NK-92 (cell line): ENCODE results near the gene CDK14.

Experiments used
- DNase-seq: peaks from one replicate; lab custom pipeline; 2025; ENCODE audit not compliant: unreplicated experiment; lab: John Stamatoyannopoulos, UW

CDK14 gene

DNA sequence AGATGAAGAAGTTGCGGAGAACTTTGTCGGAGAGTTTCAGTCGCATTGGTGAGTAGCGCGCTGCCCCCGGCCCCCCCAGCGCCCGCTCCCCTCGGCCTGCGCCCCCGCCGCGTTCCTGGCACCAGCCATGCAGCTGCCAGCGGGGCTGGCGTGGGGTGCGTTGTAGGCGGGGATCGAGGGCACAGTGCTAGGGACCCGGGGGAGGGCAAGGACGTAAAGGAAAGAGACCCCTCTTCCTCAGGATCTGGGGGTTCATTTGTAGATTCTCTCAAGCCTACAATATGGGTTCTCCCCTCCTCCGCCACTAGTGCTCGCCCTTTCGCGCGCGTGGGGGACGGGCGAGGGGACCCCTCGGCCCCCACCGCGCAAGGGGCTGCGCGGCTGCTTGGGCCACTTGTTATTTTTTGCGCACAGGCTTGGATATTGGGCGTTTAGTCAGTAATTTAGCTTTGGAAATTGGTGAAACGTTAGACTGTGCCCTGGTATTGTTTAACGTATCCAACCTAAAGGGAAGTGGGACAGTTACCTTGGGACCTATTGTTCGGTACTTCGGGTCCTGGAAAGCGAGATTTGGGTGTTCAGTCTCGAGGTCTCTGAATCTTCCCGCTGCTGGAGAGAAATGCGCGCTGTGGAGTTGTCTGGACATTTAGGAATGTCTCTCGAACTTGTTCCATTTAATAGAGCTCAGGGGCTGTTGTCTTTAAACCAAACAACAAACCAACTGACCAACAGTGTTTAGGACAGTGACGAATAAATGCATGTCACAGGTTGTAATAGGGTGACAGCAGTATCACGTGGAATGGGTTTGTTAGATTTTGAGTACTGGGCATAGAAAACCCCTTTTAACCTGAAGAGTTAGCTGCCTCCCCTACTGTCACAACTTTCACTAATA lies 796 bp downstream of the CDK14 start:
- DNase-seq: no peak

DNA sequence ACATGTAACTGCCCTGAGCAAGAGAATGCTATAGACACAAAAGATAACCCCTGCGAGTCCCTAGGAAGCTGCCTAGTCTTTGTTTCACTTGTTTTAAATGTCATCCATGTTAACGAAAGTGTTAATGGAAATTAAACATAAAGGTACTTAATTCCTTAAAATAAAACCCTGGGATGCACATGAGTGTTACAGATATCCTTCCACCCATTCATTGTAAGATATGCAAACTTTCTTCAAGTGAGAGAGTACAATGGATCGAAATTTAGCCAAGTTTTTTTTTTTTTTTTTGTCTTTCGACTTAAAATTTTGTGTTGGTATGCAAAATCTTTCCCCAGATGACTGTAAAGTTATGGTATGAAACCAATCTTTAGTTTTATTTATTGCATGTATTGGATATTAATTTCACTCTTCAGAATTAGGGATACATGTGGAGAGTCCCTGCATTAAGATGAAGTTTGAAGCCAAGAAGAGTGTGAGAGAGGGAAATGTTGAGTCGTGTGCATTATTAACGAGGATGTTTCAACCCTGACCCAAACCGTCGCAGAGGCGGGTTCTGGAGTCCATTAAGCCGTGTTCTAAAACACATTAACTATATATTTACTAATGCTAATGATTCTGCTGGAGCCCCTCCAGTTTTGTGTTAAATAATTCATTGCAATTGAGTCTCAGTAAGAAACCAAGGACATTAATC lies 1.6 kb downstream of the CDK14 start:
- DNase-seq: no peak

DNA sequence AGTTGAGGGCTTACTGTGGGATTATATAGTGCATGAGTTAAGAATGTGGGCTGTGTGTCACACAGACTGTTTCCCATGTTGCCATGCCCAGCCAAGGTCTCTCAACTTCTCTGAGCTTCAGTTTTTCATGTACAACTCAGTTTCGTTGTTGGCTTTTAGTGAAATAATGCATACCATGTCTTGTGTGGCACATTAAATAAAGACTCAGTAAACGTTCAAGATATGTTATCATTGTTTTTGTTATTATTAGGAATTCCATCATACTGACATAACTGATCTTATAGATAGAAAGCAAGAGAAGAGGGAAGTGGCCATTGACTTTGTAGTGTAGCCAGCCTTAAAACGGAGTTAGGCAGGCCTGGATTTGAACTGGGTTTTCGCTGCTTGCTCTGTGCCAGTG lies 2.9 kb downstream of the CDK14 start:
- no peak for DNase-seq

DNA sequence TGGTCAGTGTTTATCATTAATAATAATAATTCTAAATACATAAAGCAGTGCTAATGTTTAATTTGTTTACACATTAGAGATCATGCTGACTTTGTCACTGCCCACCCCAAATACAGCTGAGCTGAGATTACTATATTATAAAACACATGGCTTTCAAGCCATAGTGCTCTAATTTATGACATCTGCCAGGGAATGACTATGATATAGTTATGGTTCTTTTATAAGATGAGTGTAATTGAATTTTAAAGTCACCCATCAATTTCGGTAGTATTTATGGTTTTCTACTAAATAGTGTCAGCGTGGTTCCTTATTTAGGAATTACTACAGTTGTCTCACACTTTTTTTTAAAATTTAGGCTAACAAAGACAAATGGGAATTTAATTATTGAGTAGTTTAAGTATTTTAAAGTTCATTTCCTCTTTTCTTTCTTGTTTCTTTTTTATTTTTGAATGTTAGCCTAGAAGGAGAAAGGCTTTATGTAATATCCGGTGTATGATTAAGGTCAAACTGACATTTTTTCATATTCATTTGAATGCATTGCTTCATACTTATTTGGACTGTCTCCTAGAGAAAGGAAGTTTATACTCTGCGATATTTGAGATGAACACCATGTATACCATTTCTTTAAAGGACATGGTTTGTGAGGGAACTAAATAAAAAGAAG lies 3.9 kb downstream of the CDK14 start:
- DNase-seq: no peak

DNA sequence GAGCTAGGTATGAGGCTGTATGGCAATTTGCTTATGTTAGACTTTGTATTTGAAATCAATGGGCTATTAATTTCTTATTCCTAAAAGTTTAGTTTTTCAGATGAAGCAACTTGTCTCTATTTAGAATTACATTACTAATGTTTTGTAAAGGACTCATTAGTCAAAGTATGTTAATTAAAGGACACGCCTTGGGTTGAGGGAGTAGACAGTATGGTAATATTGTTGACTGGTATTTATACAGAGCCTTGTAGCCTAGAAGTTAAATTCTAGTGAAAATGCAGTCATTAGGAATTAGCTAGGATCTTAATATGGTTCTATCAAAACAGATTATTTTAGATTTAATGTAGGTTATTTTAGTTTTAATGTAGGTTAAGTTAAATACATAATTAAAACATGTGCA lies 6.2 kb downstream of the CDK14 start:
- DNase-seq: no peak

DNA sequence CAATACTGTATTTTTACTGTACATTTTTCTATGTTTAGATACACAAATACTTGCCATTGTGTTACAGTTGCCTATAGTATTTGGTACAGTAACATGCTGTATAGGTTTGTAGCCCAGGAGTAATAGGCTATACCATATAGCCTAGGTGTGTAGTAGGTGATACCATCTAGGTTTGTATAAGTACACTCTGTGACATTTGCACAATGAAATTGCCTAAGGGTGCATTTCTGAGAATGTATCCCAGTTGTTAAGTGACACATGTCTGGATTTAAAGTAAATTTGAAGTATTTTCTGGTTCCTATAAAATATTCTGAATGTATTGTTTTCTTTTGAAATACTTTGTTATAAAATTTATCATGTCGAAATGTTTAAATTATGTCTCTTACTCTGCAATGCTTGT lies 7.2 kb downstream of the CDK14 start:
- DNase-seq: no peak

DNA sequence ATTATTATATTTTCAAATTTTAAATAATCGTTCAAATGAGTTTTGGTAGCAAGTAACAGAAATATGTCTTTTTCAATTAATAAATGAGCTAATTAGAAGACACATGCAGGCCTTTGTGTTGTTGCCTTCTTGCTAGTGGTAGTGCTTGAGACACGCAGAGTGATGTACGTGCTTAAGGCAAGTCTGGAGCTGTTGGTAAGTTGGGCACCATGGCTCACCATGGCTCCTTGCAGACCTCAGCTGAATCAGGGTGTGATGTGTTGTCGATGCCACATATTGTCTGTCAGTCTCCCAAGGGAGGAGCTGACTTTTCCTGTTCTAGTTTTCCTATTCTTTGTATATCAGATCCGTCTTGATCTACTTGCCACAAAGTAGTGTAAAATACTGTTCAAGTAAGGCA lies 8.3 kb downstream of the CDK14 start:
- DNase-seq: no peak

DNA sequence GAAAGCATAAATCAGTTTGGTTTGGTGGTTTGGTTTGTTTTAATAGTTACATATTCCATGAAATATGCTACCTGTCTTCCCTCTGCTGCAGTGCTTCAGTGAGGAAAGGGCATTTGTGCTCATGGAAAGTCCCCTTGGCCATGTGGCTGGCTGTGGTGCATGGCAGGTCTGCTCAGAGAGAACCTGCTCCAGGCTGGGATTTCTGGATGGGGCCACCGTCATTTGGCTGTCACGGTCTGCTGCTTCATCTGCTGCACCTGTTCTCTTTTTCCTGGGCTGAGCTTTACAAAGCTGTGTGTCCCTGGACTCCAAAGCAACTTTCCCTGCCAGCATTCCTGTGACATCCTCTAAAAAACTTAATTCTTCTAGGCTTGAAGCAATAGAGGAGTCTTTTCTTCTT lies 8.9 kb downstream of the CDK14 start:
- DNase-seq: no peak

DNA sequence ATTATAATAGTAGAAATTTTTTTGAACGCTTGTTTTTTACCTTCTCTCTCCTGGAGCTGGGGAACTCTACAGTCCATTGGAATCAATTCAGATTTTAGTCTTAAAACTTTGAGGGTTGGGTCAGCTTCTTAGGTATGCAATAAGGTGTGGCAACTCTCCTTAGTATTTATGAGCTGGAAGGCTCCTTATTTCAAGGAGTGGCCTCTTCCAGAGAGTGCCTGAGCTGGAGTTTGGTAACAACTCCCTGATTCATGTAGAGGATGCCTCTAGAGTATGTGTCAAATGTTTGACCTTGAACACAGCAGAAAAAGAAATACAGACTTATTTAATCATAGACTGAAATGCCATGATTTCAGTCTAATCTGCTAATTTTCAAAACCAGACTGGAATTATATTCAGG lies 11.1 kb downstream of the CDK14 start:
- DNase-seq: no peak

DNA sequence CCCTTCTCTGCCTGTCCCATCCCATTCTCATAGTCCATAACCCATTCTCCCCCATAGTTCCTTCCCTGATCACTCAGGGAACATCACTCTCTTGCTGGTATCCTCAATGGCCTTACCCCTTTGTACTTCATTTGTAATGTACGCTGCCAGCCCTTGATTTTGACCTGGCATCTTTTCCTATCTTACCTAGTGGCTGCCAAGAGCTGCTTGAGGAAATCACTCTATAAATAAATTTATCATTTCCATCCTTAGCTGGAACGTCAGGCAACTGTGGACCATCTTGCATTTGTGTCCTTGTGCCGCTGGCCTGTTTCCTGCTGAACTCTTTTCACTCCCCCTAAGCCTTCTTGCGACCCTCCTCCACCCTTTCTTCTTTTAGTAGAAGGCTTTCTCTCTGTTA lies 14.0 kb downstream of the CDK14 start:
- no peak for DNase-seq

DNA sequence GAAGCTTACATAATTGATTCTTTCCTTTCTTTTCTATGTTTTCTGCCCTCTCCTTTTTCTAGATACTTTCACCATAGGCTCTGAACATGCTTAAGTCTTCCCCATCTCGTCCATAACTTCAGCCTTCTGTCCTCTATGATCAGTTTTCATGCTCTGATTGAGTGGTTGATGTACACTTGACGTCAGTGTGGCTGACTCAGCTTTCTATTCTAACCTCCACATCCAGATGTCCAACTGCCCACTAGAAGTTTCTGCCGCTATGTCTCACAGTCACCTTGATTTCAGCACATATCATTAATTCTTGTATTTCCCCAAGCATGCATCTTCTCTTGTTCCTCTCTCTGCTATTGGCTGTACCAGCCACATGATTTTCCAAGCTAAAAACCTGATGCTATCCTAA lies 15.0 kb downstream of the CDK14 start:
- no peak for DNase-seq

DNA sequence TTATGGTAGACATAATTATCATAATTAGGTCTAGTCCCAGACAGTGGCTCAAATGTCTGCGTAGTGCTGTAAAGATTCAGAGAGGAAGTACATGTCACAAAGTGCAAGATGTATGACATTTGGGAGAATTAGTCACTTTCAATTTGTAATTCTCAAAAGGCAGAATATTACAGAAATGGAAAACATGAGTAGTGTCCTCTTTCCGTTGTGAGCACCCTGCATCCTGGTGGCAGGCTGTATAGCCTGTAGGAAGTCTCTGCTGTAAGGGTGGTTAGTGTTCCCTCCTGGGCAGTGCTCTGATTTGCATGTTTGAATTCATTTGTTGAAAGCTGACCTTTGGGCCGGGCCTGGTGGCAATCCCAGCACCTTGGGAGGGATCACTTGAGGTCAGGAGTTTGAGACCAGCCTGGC lies 17.0 kb downstream of the CDK14 start:
- no peak for DNase-seq

DNA sequence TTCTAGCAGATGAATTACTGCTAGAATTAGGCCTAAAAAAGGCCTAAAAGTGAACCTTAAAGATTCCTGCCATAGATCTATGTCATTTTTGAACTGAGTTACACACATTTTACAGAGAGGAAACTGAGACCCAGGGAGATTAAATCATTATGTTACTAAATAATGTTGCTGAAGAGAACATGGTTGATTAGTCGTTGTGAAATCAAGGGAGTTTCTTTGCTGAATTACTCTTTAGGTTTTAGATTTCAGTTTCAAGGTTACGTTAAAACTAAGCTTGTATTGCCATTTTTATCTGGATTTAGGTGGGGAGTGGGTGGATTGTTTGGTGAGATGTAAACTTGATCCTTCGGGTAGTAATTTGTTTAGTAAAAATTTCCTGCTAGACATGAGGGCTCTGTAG lies 21.3 kb downstream of the CDK14 start:
- no peak for DNase-seq

DNA sequence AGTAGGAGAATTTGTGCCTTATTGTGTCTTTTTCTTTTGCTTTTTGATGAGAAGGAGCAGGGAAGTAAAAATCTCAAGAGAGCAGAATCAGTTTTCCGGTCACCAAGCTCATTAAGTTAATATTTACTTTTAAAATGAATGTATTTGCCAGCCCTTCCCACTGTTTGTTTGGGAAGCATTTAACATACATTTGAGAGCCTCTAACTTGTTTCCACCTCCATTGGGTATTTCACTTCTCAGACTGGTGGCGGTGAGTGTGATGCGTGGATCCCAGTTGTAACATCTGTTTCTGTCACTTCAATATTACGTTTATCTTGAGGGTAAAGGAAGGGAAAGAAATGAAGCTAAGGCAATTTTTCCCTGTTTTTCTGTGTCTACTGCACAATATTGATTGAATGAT lies 22.8 kb downstream of the CDK14 start:
- DNase-seq: no peak

DNA sequence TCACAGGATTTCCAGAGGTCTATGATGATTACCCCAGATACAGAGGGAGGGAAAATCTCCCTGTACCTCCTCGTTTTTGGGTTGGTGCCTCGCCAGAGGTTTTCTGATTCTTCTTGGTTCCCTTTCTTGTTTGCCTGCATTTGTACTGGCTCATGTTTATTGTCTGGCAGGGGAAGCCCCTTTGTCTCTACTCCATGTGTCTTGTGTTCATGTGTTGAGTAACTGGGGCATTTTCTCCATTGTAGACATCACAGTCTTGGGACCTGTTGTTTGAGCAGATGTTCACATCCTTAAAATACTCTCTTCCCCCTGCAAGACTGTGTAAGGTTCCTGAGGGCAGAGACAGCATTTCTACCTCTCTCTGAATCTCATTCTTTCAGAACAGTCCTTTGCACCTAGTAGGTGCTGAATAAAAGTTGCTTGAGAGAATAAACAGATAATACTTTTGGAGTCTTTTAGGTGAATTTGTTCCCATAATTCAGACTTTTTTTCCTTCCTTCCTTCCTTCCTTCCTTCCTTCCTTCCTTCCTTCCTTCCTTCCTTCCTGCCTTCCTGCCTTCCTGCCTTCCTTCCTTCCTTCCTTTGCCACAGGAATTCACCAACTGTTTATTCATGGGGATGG lies 25.1 kb downstream of the CDK14 start:
- DNase-seq: no peak

DNA sequence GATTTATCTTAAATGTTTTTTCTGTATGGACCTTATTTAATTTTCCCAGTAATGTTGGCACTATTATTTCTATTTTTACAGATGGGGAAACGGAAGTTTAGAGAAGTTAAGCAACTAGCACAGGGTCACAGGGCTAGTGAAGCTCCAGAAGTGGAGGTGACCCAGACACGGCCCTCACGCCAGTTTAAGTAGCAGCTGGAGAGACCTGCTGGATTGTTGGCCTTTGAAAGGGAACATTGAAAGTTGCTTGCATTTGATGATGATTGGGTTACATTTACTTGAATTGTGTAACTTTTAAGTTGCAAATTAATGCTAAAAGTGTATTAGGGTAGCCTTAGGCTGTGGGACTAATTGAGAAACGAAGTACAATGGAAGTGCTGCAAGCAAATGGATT lies 25.6 kb downstream of the CDK14 start:
- no peak for DNase-seq

DNA sequence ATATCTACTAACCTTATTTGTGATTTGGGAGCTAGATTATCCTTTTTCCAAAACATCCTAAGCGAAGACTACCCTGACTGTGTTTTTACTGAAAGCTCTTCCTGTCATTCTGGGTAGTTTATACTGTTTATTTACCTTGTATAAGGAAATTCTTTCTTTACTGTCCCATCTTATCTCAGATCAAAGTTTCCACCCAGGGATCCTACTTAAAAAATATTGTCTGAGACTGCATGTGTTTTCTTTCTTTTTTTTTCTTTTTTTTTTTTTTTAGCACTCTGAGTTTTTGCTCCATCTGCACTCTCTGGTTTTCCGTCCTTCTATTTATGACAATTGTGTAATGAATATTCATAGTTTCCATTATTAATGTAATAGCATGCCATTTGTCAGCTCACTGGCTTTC lies 26.5 kb downstream of the CDK14 start:
- no peak for DNase-seq

DNA sequence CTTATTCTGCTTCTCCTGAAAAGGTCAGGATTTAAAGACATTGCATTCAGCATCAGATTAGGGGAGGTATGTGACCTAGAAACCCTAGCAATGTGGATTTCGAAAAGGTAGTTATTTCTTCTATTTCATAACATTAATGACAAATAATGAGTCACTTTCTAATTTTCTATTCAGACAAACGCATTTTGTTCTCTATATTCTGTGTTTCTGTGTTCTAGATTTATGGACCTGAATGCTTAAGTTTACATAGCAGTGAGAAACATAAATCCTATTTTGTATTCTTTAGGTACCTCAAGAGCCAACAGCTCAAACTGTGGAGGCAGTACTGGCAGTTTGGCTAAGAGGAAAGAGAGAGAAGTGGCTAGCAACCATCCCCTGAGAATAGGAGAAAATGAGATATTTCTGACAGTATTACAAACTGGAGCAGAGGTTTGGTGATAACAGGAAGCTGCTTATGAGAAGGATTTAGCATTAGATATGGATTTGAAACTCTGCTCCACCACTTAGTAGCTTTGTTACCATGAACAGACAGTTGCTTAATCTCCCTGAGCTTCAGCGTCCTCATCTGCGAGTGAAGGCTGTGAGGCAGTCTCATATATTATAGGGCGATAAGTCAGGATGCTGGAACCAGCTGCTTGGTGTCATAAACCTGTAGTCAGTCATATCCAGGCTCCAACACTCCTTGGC lies 28.2 kb downstream of the CDK14 start:
- DNase-seq: no peak

DNA sequence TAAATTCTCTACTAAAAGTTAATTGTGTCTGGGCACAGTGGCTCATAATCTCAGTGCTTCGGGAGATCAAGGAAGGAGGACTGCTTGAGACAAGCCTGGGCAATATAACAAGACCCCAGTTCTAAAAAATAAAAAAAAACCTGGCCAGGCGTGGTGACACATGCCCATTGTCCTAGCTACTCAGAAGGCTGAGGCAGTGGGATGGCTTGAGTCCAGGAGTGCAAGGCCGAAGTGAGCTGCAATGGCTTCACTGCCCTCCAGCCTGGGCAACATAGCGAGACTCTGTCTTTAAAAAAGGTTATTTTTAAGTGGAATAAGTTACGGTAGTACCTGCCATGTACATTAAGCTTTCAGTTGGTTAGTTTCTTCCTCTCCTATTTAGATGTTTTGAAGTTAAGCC lies 28.9 kb downstream of the CDK14 start:
- no peak for DNase-seq

DNA sequence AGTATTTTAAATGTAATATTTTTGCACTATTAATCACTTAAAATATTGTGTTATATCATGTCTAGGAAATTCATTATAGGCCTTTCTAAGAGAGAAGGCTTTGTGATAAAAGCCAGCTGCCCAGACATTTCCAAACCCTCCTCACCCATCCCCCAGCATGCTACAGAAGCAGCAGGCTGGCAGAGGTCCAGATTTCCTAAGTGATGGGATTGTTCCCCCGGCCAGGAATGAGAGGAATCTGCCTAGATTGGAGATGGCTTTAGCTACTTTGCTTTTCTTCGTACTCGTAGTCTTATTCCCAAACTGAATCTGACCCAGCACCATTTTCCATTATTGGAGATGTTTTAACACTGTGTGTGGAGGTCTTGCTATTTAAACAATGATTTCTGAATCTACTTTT lies 29.4 kb downstream of the CDK14 start:
- no peak for DNase-seq

DNA sequence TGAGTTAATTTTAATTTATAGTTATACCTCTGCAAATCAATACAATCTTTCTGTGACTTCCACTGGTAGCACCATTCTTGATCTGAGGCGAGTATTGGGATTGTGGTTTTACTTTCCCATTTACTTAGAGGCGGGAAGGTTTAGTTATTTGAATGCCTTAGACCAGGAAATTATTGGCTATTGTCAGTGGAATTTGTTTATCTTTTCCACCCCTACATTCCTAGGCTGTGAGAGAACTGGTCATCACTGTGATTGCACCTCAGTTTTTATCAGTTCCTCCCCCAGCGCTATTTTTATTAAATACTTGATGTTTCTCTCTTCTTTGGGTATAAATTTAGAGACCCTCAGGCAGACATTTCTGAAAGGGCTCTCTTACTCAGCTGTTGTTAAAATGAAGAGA lies 29.9 kb downstream of the CDK14 start:
- DNase-seq: no peak
